GM12878 (cell line): ENCODE data around the gene RBM4B. TPM values are rescaled to one million over a fixed set of nuclear protein-coding genes. Genes with fewer than 3 reads are reported as not detected.

Experiments used
- ATAC-seq: fragments of 200-7000 bp; cut with Tn5 transposase; 3 replicates; pipeline ENCODE4 v1.9.1; 2020; ENCODE audit warnings: mild to moderate bottlenecking, moderate library complexity
- BruUV-seq: library from RNA; stranded (reverse); fragments of 400-500 nt; replicated peaks from 2 replicates; lab custom pipeline; 2021; lab: Mats Ljungman, UMichigan
- CTCF ChIA-PET: fragments of 300-600 bp; sonication (Branson Sonifier 250); formaldehyde crosslinking; extraction: SDS; loops from one replicate; lab custom pipeline; 2021; ENCODE audit warnings: inconsistent platforms; lab: Yijun Ruan, JAX
- POLR2A ChIA-PET: fragments of 350-600 bp; formaldehyde crosslinking; extraction: SDS; loops from one replicate; lab custom pipeline; 2021; ENCODE audit warnings: inconsistent platforms; lab: Charles Lee
- RAD21 ChIA-PET: fragments of 300-600 bp; sonication (Branson Sonifier 250); formaldehyde crosslinking; loops from one replicate; lab custom pipeline; 2023; ENCODE audit warnings: antibody characterized with exemption; ENCODE audit not compliant: unreplicated experiment; lab: Charles Lee
- SMC1A ChIA-PET: fragments of 300-600 bp; sonication (Branson Sonifier 250); formaldehyde crosslinking; loops from one replicate; lab custom pipeline; 2023; ENCODE audit not compliant: unreplicated experiment, uncharacterized antibody; lab: Charles Lee
- DNase-seq: peaks from one replicate; pipeline ENCODE4 v3.0.0-alpha.2; 2011; ENCODE audit warnings: low read depth, low spot score
- FAIRE-seq: peaks from 3 replicates; lab custom pipeline; 2011; peaks lifted over from hg19 to GRCh38; lab: Jason Lieb, UNC
- H2AFZ ChIP-seq: 2 replicates; pipeline ENCODE4 v1.6.0; 2011; ENCODE audit warnings: low read depth, low read length, control low read depth; ENCODE audit not compliant: control insufficient read depth
- H3K27ac ChIP-seq: 2 replicates; pipeline ENCODE4 v1.5.1; 2011; ENCODE audit warnings: control low read depth; ENCODE audit not compliant: control insufficient read depth, insufficient read depth
- H3K27me3 ChIP-seq, 2 experiments: replicated peaks in 1 of 2; 2 replicates each; pipeline versions ENCODE4 v1.6.0 to v1.6.1; 2011; ENCODE audit warnings: low read length in 1 of 2; ENCODE audit not compliant: control insufficient read depth in 2 of 2, insufficient read depth in 2 of 2
- H3K36me3 ChIP-seq, 2 experiments: 2 replicates each; pipeline ENCODE4 v1.5.1; 2011; ENCODE audit warnings: low read length in 1 of 2; ENCODE audit not compliant: control insufficient read depth in 2 of 2, insufficient read depth in 2 of 2
- H3K4me1 ChIP-seq: 2 replicates; pipeline ENCODE4 v1.6.1; 2011; ENCODE audit warnings: mild to moderate bottlenecking, low read length, moderate library complexity, mixed read lengths; ENCODE audit not compliant: control insufficient read depth, insufficient read depth
- H3K4me2 ChIP-seq: 2 replicates; pipeline ENCODE4 v1.6.0; 2011; ENCODE audit warnings: control low read depth; ENCODE audit not compliant: control insufficient read depth, insufficient read depth
- H3K4me3 ChIP-seq: fragments of 200-600 bp; sonication (generic); 2 replicates; pipeline ENCODE4 v1.5.1; 2016
- H3K79me2 ChIP-seq: 2 replicates; pipeline ENCODE4 v1.6.0; 2011; ENCODE audit warnings: low read length; ENCODE audit not compliant: control insufficient read depth, insufficient read depth
- H3K9ac ChIP-seq: 2 replicates; pipeline ENCODE4 v1.8.0; 2011; ENCODE audit warnings: low read length, control low read depth, mixed read lengths; ENCODE audit not compliant: control insufficient read depth, insufficient read depth
- H3K9me3 ChIP-seq: replicated peaks from 3 replicates; pipeline ENCODE4 v1.5.1; 2011; ENCODE audit warnings: mild to moderate bottlenecking, low read length; ENCODE audit not compliant: control insufficient read depth, insufficient read depth
- H4K20me1 ChIP-seq: 2 replicates; pipeline ENCODE4 v1.6.0; 2011; ENCODE audit not compliant: control insufficient read depth, insufficient read depth
- HDAC6 ChIP-seq: fragments of 200-600 bp; sonication (generic); IDR thresholded peaks from one replicate; pipeline ENCODE4 v1.8.0; 2017; ENCODE audit warnings: antibody characterized with exemption; ENCODE audit not compliant: unreplicated experiment
- IKZF2 ChIP-seq, 2 experiments: fragments of 450-650 bp; IDR thresholded peaks; 2 replicates each; pipeline ENCODE4 v1.6.1; 2017; ENCODE audit warnings: mild to moderate bottlenecking in 2 of 2, moderate library complexity in 2 of 2
- MTA3 ChIP-seq: IDR thresholded peaks from 2 replicates; pipeline ENCODE4 v1.6.1; 2012; ENCODE audit warnings: low read length, inconsistent platforms, borderline replicate concordance
- NBN ChIP-seq: fragments of 450-650 bp; IDR thresholded peaks from 2 replicates; pipeline ENCODE4 v1.6.1; 2016
- NKRF ChIP-seq: fragments of 450-650 bp; conservative IDR thresholded peaks from 2 replicates; pipeline ENCODE4 v1.6.1; 2017; ENCODE audit warnings: mild to moderate bottlenecking, moderate library complexity
- NR2C1 ChIP-seq: fragments of 450-650 bp; IDR thresholded peaks from 2 replicates; pipeline ENCODE4 v1.6.1; 2017; ENCODE audit warnings: antibody characterized with exemption, mild to moderate bottlenecking, moderate library complexity
- PML ChIP-seq: IDR thresholded peaks from 2 replicates; pipeline ENCODE4 v1.6.1; 2012; ENCODE audit warnings: low read length, inconsistent platforms
- ZZZ3 ChIP-seq: IDR thresholded peaks from 2 replicates; pipeline ENCODE4 v1.6.1; 2011; ENCODE audit warnings: low read depth; ENCODE audit not compliant: control insufficient read depth, insufficient read length
- WGBS: methylation state at CpG from one replicate; pipeline ENCODE4 v1.1.6; 2016; ENCODE audit warnings: low lambda C conversion rate; ENCODE audit not compliant: insufficient replicate concordance, insufficient coverage; ENCODE audit errors: missing lambda C conversion rate; 5-methylcytosine and 5-hydroxymethylcytosine counted together
- in situ Hi-C: fragments of 300-500 bp; cut with MboI; formaldehyde crosslinking; loops from 9 replicates; pipeline ENCODE4 v1.14.3; 2018; ENCODE audit warnings: mixed read lengths
- intact Hi-C: fragments of 100-400 bp; cut with micrococcal nuclease; formaldehyde crosslinking; loops from one replicate; pipeline ENCODE4 v1.14.2; 2022; ENCODE audit not compliant: unreplicated experiment
- polyA plus RNA-seq, 11 experiments: library from polyadenylated mRNA; depleted of rRNA in 4 of 11; unstranded in 6 of 11; stranded (reverse) in 5 of 11; fragments of >200 nt; fragmentation: Nextera tagmentation in 4 of 11; fragmentation: Illumina TruSeq in 1 of 11; extraction: Ambion mirVana in 4 of 11; extraction: Trizol in 1 of 11; gene quantifications; 1 replicate in 1 of 11; 2 replicates in 10 of 11; pipeline versions ENCODE4 v1.2.1 to v1.2.3, GENCODE V29; 2011 to 2016; ENCODE audit warnings: inconsistent platforms in 2 of 11, missing spikeins in 2 of 11, low read depth in 1 of 11
- total RNA-seq, 4 experiments: library from RNA; depleted of rRNA in 3 of 4; stranded (reverse); fragments of >200 nt in 3 of 4; fragmentation: Illumina TruSeq in 1 of 4; extraction: Trizol in 1 of 4; gene quantifications; 2 replicates each; pipeline versions ENCODE4 v1.2.1 to v1.2.3, GENCODE V29; 2013 to 2021
- TF ChIP-seq, protein P1 (sequence below), 3 experiments: IDR thresholded peaks in 2 of 3; conservative IDR thresholded peaks in 1 of 3; 2 replicates each; pipeline ENCODE4 v1.5.1; 2011; ENCODE audit warnings: low read depth in 3 of 3, low read length in 3 of 3, mild to moderate bottlenecking in 3 of 3, control low read depth in 2 of 3, moderate library complexity in 2 of 3, inconsistent platforms in 1 of 3, mixed read lengths in 1 of 3; ENCODE audit not compliant: control insufficient read depth in 2 of 3, insufficient read depth in 1 of 3; ENCODE audit errors: extremely low read depth in 1 of 3

RBM4B gene
- total and polyA plus RNA-seq, 10 of the 15 experiments (the other 5 are each of a cell fraction or from before 2014, with no cell fraction given), result 16.1 to 37.0 (median 21.6) TPM

DNA sequence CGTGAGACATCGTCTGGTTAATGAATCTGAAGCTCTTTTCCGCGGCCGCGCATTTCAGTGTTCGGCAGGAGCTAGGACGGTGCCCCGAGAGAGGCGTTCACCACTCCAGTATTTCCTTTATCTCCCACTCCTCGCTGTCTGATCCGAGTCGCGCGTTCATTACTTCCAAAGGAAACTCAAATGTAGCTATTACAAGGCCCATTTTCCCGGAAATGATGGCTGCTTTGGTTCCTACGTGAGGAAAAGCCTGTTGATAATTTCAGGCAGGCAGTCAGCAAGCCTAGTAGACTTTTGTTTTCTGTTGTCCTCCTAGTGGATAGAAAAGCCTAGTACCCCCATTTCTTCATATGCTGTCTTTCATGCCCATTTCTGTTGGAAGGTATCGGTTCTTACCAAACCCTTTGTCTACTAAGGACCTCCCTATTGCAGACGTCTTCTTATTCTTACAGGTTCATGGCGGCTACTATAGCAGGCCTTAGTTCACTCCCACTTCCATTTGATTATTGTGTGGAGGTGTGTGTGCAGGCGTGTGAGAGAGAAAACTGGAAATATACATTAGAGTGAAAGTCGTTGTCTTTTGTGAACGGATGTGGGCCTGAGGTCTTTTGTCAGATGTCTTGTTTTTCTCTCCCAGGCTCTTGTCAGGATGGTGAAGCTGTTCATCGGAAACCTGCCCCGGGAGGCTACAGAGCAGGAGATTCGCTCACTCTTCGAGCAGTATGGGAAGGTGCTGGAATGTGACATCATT, 38.4 kb downstream of the RBM4B start:
- in situ Hi-C loops, result no loop called here
- Histone ChIP-seq H3K4me1 (peaks cover 25% of the 10 kb centered on the region), H3K9me3 (no peaks in the 10 kb centered on the region), H3K9ac (peak overlapping the region; percentile 97)
- ChIA-PET RAD21 (interaction anchor here (0.6 to 3.5 kb wide), 6 partner anchors 18 to 194 kb away, joined by 3 to 36 read pairs (median 6); partner anchors contain the start of genes ACTN3, RBM4B and ZDHHC24), CTCF (interaction anchor here (0.6 to 7.0 kb wide), 9 partner anchors 8 to 476 kb away, joined by 3 to 71 read pairs (median 11); partner anchors contain the start of genes CCDC87, CCS, RBM14 and RBM4B)
- WGBS, result 13% methylated on average over 27 of the region's 27 CpGs
- ATAC-seq (peak; percentile 6), DNase-seq (no peak)
- TF ChIP-seq NBN (no peak), NKRF (0 out of 2 replicates have a peak, but pooled peaks have one; percentile 34), MTA3 (peak; percentile 26; the same call in 1 of the 2 replicates), ZZZ3 (no peak), PML (peak; percentile 8; the same call in 1 of the 2 replicates), HDAC6 (no peak), NR2C1 (no peak), IKZF2 (IDR thresholded peaks at IDR 0.05) (peak in 1 of 2 experiments; percentile 1; a peak in 1 of 4 replicates)
- TF ChIP-seq, protein P1, sequence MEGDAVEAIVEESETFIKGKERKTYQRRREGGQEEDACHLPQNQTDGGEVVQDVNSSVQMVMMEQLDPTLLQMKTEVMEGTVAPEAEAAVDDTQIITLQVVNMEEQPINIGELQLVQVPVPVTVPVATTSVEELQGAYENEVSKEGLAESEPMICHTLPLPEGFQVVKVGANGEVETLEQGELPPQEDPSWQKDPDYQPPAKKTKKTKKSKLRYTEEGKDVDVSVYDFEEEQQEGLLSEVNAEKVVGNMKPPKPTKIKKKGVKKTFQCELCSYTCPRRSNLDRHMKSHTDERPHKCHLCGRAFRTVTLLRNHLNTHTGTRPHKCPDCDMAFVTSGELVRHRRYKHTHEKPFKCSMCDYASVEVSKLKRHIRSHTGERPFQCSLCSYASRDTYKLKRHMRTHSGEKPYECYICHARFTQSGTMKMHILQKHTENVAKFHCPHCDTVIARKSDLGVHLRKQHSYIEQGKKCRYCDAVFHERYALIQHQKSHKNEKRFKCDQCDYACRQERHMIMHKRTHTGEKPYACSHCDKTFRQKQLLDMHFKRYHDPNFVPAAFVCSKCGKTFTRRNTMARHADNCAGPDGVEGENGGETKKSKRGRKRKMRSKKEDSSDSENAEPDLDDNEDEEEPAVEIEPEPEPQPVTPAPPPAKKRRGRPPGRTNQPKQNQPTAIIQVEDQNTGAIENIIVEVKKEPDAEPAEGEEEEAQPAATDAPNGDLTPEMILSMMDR (IDR thresholded peaks at IDR 0.05 in 2 of 3, conservative IDR thresholded peaks at IDR 0.05 in 1 of 3; ENCODE audit: control insufficient read depth in 2 of 3, extremely low read depth in 1 of 3, insufficient read depth in 1 of 3, low read depth in 3 of 3, low read length in 3 of 3), result 0 out of 6 replicates have a peak, but pooled peaks of 1 of the 3 experiments have one; percentile 9
- TF ChIP-seq, all 136 proteins: peak for 5
- Histone ChIP-seq H3K36me3 (peaks cover 12 to 34% of the 10 kb centered on the region in 2 experiments), H2AFZ (no peak overlapping the region), H3K79me2 (peaks cover 84% of the 10 kb centered on the region), H3K27me3 (no peaks in the 10 kb centered on the region), H3K27ac (peak overlapping the region; percentile 92), H4K20me1 (peaks cover 14% of the 10 kb centered on the region), H3K4me3 (peak overlapping the region; percentile 90), H3K4me2 (peak overlapping the region; percentile 70)
- TSS peak; percentile 56 for BruUV-seq
- ChIA-PET SMC1A (interaction anchor here (0.7 to 3.6 kb wide), 15 partner anchors 8 to 127 kb away, joined by 3 to 21 read pairs (median 6); partner anchors contain the start of genes ACTN3, RBM4B and ZDHHC24), POLR2A (interaction anchor here (0.5 to 4.3 kb wide), 10 partner anchors 10 to 204 kb away, joined by 3 to 105 read pairs (median 5); partner anchors contain the start of genes RBM14, RBM4B and RCE1)
- FAIRE-seq, result peak; percentile 95
- intact Hi-C loops, result no loop called here
